BJ (cell line): Measurements from ENCODE around the gene NOL12. TPM values are rescaled to one million over a fixed set of nuclear protein-coding genes. Genes with fewer than 3 reads are reported as not detected.

ENCODE experiments used
- CTCF ChIA-PET: fragments of 350-600 bp; formaldehyde crosslinking; extraction: SDS; loops from one replicate; lab custom pipeline; 2021; ENCODE audit warnings: antibody characterized with exemption, inconsistent platforms; lab: Yijun Ruan, JAX
- POLR2A ChIA-PET: fragments of 300-600 bp; sonication (Branson Sonifier 250); formaldehyde crosslinking; extraction: SDS; loops from one replicate; lab custom pipeline; 2021; ENCODE audit warnings: antibody characterized with exemption; lab: Charles Lee
- DNase-seq: peaks from one replicate; pipeline ENCODE4 v3.0.0-alpha.2; 2011; ENCODE audit warnings: low read depth
- H3K27me3 ChIP-seq: 2 replicates; pipeline ENCODE4 v1.6.0; 2011; ENCODE audit warnings: low read length; ENCODE audit not compliant: control insufficient read depth, insufficient read depth
- H3K36me3 ChIP-seq: 2 replicates; pipeline ENCODE4 v1.5.1; 2011; ENCODE audit warnings: low read length; ENCODE audit not compliant: control insufficient read depth, insufficient read depth
- H3K4me3 ChIP-seq: 2 replicates; pipeline ENCODE4 v1.5.1; 2011; ENCODE audit warnings: low read depth, mild to moderate bottlenecking, control low read depth, low read length
- CTCF ChIP-seq: IDR thresholded peaks from 2 replicates; pipeline ENCODE4 v1.5.1; 2011; ENCODE audit warnings: low read depth, mild to moderate bottlenecking, control low read depth, inconsistent platforms, low read length, moderate library complexity; ENCODE audit not compliant: insufficient read depth
- polyA plus RNA-seq: library from polyadenylated mRNA; depleted of rRNA; stranded (reverse); fragments of >200 nt; gene quantifications from 2 replicates; pipeline ENCODE4 v1.2.3, GENCODE V29; 2011

NOL12 gene
- polyA plus RNA-seq, 1 experiment: 16.5 TPM

- Histone ChIP-seq H3K36me3 (no peaks in the 10 kb centered on the region), H3K4me3 (no peak overlapping the region), H3K27me3 (no peaks in the 10 kb centered on the region; the same call in 1 of the 2 replicates)
- no peak for DNase-seq
- CTCF ChIA-PET: interaction anchor here (0.7 to 1.4 kb wide), 3 partner anchors 9 to 58 kb away, joined by 3 to 5 read pairs (median 4); no protein-coding TSS in a partner anchor
- POLR2A ChIA-PET: no interaction called here
- no peak for TF ChIP-seq CTCF
Measured at GRCh38 chr22:37739035-37739434, 52.9 kb downstream of the NOL12 start.

GRCh38 chr22:37739611-37740049 is 53.5 kb downstream of the NOL12 start:
- CTCF ChIA-PET: no interaction called here
- Histone ChIP-seq H3K36me3 (no peaks in the 10 kb centered on the region), H3K27me3 (no peaks in the 10 kb centered on the region; the same call in 1 of the 2 replicates), H3K4me3 (no peak overlapping the region)
- DNase-seq: no peak
- no peak for TF ChIP-seq CTCF
- POLR2A ChIA-PET: no interaction called here

- TF ChIP-seq CTCF: no peak
- ChIA-PET CTCF (interaction anchor here (0.6 to 1.0 kb wide), 3 partner anchors 51 to 533 kb away, joined by 3 read pairs; no protein-coding TSS in a partner anchor), POLR2A (interaction anchor here (0.6 to 1.0 kb wide), 2 partner anchors 9 to 48 kb away, joined by 3 to 16 read pairs; no protein-coding TSS in a partner anchor)
- H3K4me3 ChIP-seq: no peak overlapping the region
- DNase-seq: no peak
- no peaks in the 10 kb centered on the region for H3K36me3 ChIP-seq
- H3K27me3 ChIP-seq: no peaks in the 10 kb centered on the region; the same call in 1 of the 2 replicates
Measured at GRCh38 chr22:37740455-37741311, 54.5 kb downstream of the NOL12 start.

- ChIA-PET CTCF (interaction anchor here (0.6 to 1.0 kb wide), 2 partner anchors 50 to 533 kb away, joined by 3 read pairs; no protein-coding TSS in a partner anchor), POLR2A (interaction anchor here (0.6 to 1.0 kb wide), 2 partner anchors 8 to 47 kb away, joined by 3 to 16 read pairs; no protein-coding TSS in a partner anchor)
- no peaks in the 10 kb centered on the region; the same call in 1 of the 2 replicates for H3K27me3 ChIP-seq
- H3K4me3 ChIP-seq: no peak overlapping the region
- peak; percentile 94 for DNase-seq
- no peaks in the 10 kb centered on the region for H3K36me3 ChIP-seq
- TF ChIP-seq CTCF: no peak
Measured at GRCh38 chr22:37741312-37741795, 55.2 kb downstream of the NOL12 start.
